GM12875 (cell line): ENCODE data around the gene INHA.

Experiments
- H3K4me3 ChIP-seq: one replicate; pipeline ENCODE4 v1.5.1; 2011; ENCODE audit warnings: low read depth, low read length, control low read depth
- CTCF ChIP-seq: IDR thresholded peaks from 2 replicates; pipeline ENCODE4 v1.5.1; 2011; ENCODE audit warnings: low read depth, mild to moderate bottlenecking, control low read depth, inconsistent platforms, low read length, moderate library complexity, borderline replicate concordance; ENCODE audit not compliant: insufficient read depth

The INHA gene

GRCh38 chr2:219576505-219577388 lies 4.6 kb downstream of the INHA start:
- no peak for TF ChIP-seq CTCF
- no peak overlapping the region for H3K4me3 ChIP-seq

- no peak for TF ChIP-seq CTCF
- H3K4me3 ChIP-seq = no peak overlapping the region
Observed at GRCh38 chr2:219578811-219579613, 6.9 kb downstream of the INHA start.

- no peak for TF ChIP-seq CTCF
- no peak overlapping the region for H3K4me3 ChIP-seq
Observed at GRCh38 chr2:219581346-219581745, 9.2 kb downstream of the INHA start.

GRCh38 chr2:219591091-219591490 lies 19.0 kb downstream of the INHA start:
- H3K4me3 ChIP-seq = no peak overlapping the region
- TF ChIP-seq CTCF = no peak

GRCh38 chr2:219592736-219593135 lies 20.6 kb downstream of the INHA start:
- no peak overlapping the region for H3K4me3 ChIP-seq
- TF ChIP-seq CTCF = no peak

GRCh38 chr2:219593154-219593553 lies 21.0 kb downstream of the INHA start:
- no peak overlapping the region for H3K4me3 ChIP-seq

More at GRCh38 chr2:219593154-219593553, 21.0 kb downstream of the INHA start:
- no peak for TF ChIP-seq CTCF
